Subcutaneous adipose tissue (tissue), 4 donors: ENCODE data around the gene RERE. TPM values are rescaled to one million over a fixed set of nuclear protein-coding genes. Genes with fewer than 3 reads are reported as not detected.

ENCODE experiments used
- total RNA-seq, 4 donors: library from RNA; depleted of rRNA; stranded (reverse); fragments of >200 nt; gene quantifications; one replicate each; pipeline ENCODE4 v1.1.0, GENCODE V29; 2016
- TF ChIP-seq, protein P1 (sequence below): fragments of 450-650 bp; IDR thresholded peaks from one replicate; pipeline ENCODE4 v1.5.1; 2016; ENCODE audit warnings: low read depth, mild to moderate bottlenecking, control low read depth, antibody characterized with exemption, moderate library complexity

RERE gene
- total RNA-seq, 4 donors from 2014 or later: 67.0 to 91.4 (median 83.1) TPM

DNA sequence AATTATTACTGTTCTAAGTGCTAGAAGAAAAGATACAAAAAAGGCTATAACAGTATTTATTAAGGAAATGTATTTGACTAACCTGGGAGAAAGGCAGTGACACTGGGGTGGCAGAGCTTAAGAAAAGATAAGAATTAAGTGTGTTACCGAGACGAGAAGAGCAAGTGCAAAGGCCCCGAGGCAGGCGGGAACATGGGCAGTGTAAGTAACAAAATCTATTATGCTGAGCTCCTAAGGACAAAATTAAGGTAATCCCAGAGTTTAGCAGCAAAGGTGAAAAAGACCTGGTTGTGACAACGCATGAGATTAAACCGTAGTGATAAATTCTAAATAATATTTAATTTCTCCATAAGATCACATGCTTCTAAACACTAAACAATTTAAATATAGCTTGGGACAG lies 167.6 kb downstream of the RERE start:
- TF ChIP-seq, protein P1, sequence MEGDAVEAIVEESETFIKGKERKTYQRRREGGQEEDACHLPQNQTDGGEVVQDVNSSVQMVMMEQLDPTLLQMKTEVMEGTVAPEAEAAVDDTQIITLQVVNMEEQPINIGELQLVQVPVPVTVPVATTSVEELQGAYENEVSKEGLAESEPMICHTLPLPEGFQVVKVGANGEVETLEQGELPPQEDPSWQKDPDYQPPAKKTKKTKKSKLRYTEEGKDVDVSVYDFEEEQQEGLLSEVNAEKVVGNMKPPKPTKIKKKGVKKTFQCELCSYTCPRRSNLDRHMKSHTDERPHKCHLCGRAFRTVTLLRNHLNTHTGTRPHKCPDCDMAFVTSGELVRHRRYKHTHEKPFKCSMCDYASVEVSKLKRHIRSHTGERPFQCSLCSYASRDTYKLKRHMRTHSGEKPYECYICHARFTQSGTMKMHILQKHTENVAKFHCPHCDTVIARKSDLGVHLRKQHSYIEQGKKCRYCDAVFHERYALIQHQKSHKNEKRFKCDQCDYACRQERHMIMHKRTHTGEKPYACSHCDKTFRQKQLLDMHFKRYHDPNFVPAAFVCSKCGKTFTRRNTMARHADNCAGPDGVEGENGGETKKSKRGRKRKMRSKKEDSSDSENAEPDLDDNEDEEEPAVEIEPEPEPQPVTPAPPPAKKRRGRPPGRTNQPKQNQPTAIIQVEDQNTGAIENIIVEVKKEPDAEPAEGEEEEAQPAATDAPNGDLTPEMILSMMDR: no peak

DNA sequence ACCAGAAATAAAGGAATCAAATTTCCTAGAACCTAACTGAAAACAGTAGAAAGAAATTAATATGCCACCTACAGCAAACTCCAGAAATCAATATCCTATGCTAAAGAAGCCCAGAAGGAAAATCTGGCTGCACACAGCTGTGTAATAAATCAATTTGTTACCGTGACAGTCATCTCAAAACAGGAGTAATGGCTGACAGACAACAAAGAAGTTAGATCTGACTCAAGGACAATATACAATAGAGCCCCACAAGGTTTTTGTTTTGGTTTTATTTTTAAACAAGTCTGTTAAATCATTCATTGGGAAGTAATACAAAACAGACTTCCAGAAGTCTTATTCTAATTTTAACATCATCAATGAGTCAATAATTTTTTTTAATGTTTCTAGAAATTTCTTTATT lies 168.4 kb downstream of the RERE start:
- TF ChIP-seq, protein P1: no peak

DNA sequence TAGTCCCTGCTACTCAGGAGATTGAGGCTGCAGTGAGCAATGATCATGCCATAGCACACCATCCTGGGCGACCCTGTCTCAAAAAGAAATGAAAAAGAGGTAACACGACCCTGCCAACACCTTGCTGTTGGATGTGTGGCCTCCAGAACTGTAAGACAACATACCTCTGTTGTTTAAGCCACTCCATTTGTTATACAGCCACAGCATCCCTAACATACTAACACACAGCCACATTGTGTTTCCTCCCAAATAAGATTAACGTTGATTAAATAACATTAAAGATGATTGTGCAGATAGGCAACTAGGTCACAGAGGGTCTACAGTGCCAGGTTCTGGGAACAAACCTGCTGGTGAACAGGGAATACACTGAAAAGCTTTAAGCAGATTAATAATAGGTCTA lies 170.4 kb downstream of the RERE start:
- TF ChIP-seq, protein P1: no peak

DNA sequence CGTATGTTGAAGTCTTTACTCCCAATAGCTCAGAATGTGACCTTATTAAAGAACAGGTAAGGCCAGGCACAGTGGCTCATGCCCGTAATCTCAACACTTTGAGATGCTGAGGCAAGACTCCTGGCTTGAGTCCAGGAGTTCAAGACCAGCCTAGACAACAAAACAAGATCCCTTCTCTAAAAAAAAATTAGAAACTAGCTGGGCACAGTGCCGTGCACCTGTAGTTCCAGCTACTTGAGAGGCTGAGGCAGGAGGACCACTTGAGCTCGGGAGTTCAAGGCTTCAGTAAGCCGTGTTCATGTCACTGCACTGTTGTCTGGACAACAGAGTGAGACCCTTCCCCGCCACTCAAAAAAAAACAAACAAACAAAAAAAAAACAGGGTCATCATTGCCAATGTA lies 171.3 kb downstream of the RERE start:
- TF ChIP-seq, protein P1: no peak

DNA sequence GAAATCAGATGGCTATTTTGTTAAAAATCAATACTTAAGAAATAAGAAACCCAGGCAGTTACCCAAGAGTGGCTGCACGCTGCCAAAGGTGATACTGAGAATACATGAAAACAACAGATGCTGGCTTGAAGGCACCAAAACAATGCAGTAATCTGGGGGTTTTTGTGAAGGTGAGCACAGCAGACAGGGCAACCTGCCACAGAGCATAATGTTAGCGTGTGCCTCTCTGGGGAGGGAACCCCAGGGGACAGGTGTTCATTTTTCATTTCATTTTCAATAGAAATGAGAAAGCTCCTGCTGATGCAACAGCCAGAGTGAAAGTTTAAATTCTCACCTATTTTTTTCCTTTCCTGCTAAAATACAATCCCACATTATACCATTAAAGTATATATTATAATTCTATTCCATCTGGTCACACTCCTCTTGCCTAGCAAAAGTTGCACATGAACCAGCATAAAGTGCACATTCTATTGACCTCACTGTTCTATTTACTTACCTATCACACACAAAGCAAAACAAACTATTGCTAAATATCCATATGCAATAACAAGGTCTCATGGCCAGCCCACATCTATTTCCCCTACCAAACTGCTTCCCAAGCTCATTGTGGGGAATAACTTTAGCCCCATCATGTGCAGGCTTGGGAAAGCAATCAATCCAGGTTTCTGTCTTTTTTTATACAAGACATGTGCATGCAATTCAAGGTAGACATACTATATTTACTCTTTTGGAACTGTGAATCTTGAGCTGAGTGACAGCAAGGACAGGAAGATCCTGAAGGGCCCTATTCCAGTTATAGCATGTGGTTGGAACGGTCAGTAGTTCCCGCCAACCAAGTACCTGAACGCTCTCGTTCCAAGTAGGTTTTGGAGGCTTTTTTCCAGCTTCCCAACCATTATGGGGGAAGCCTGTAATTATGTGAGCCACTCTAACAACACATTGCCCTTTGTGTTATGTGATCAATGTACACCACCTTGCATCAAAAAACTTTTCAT lies 173.6 kb downstream of the RERE start:
- TF ChIP-seq, protein P1: no peak

DNA sequence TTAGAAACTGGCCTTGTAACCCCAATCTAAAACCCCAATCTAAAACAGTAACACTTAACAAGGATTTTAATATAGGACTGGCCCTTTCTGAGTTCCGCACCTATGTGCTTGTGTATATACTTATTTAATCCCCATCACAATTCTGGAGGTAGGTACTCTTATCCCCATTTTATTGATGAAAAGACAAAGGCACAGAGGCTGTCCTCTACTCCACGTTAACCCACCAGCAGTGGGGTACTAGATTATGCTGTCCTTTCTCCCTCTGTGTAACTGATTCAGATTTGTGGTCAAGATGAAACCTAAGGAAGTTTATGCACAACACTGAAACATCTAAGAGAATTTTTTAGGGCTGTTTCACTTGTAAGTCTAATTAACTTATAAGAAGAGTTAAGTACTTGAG lies 175.3 kb downstream of the RERE start:
- TF ChIP-seq, protein P1: no peak

DNA sequence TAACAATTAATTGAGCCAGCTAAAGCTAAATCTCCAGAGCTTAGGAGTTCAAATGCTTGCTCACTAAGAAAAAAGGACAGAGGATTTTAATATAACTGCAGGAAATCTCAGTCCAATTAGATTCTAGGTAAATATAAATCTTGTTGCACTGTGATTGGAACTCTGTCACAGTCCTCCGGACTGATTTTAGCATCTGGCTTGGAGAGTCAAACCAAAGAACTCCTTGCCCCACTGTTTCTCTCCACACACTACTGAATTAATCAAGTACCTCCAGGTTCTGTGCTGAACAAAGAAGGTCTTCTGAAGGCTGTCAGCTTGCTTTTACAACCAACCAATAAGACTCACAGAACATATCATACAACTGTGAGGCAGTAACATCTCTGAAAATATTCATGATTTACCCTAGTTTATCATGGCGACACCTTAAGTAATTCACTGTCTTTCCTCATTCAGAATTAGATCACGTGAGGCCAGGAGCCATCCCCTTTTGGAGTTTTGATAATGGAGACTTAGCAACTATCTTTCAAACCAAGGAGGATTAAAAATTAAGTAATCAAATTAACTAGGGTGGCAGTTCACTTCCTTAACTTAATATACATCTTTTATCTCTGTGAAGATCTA lies 176.0 kb downstream of the RERE start:
- TF ChIP-seq, protein P1: no peak
